ENCODE data around the gene SIGLEC1. TPM values are rescaled to one million over a fixed set of nuclear protein-coding genes. Genes with fewer than 3 reads are reported as not detected.

Gene SIGLEC1
- total and polyA plus RNA-seq, 2 donors (not counting 3 experiments of a cell fraction or from before 2014, with no cell fraction given): not detected

- POLR2A ChIA-PET: no interaction called here
- H3K9me3 ChIP-seq (replicated peaks; ENCODE audit: control insufficient read depth, insufficient read depth, low read length): no peaks in the 10 kb centered on the region
- no peak overlapping the region for H3K4me2 ChIP-seq (ENCODE audit: insufficient read depth, low read length)
- H3K27me3 ChIP-seq (ENCODE audit: control insufficient read depth in 2 of 2, insufficient read depth in 2 of 2, low read length in 2 of 2): peaks cover 8 to 10% of the 10 kb centered on the region in 2 experiments
- H3K36me3 ChIP-seq (ENCODE audit: control insufficient read depth in 2 of 2, extremely low read depth in 1 of 2, insufficient read depth in 2 of 2, low read length in 2 of 2): no peaks in the 10 kb centered on the region
- H3K9me1 ChIP-seq (replicated peaks; ENCODE audit: control insufficient read depth, extremely low read depth, insufficient read depth, low read length): no peaks in the 10 kb centered on the region
- H4K20me1 ChIP-seq (replicated peaks; ENCODE audit: control insufficient read depth, extremely low read depth, insufficient read depth, low read length): no peaks in the 10 kb centered on the region
- no peak overlapping the region for H2AFZ ChIP-seq (ENCODE audit: low read depth, low read length)
- no peak overlapping the region for H3K4me3 ChIP-seq (replicated peaks in 1 of 3; ENCODE audit: insufficient read depth in 1 of 3, low read depth in 1 of 3, low read length in 3 of 3)
- dilution Hi-C loops (cut with MboI; ENCODE audit: extremely low pct_ligation_motif_present, low sequenced_read_pairs) (no loop called here), intact Hi-C loops (cut with micrococcal nuclease) (no loop called here)
- H3K9ac ChIP-seq (replicated peaks; ENCODE audit: extremely low read depth, insufficient read depth, low read length): no peak overlapping the region
- DNase-seq (ENCODE audit: low read depth, low spot score) (no peak), FAIRE-seq (peak; percentile 15)
- no TSS peak for BruUV-seq (replicated peaks)
- H3K79me2 ChIP-seq (ENCODE audit: control insufficient read depth, insufficient read depth, low read length): no peaks in the 10 kb centered on the region
- no peaks in the 10 kb centered on the region for H3K4me1 ChIP-seq (ENCODE audit: control insufficient read depth, extremely low read depth, insufficient read depth, low read length)
- CTCF ChIA-PET: interaction anchor here (1.1 to 7.2 kb wide), 2 partner anchors 14 to 19 kb away, joined by 3 to 40 read pairs; no protein-coding TSS in a partner anchor
- no peak for TF ChIP-seq EZH2 (IDR thresholded peaks at IDR 0.05; ENCODE audit: borderline replicate concordance, low read depth, low read length, severe bottlenecking)
- no peak for TF ChIP-seq FOS (IDR thresholded peaks at IDR 0.05; ENCODE audit: borderline replicate concordance, insufficient read depth, low read length)
- TF ChIP-seq, protein P1, sequence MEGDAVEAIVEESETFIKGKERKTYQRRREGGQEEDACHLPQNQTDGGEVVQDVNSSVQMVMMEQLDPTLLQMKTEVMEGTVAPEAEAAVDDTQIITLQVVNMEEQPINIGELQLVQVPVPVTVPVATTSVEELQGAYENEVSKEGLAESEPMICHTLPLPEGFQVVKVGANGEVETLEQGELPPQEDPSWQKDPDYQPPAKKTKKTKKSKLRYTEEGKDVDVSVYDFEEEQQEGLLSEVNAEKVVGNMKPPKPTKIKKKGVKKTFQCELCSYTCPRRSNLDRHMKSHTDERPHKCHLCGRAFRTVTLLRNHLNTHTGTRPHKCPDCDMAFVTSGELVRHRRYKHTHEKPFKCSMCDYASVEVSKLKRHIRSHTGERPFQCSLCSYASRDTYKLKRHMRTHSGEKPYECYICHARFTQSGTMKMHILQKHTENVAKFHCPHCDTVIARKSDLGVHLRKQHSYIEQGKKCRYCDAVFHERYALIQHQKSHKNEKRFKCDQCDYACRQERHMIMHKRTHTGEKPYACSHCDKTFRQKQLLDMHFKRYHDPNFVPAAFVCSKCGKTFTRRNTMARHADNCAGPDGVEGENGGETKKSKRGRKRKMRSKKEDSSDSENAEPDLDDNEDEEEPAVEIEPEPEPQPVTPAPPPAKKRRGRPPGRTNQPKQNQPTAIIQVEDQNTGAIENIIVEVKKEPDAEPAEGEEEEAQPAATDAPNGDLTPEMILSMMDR (IDR thresholded peaks at IDR 0.05; ENCODE audit: extremely low read depth in 1 of 2, insufficient read depth in 1 of 2, low read depth in 1 of 2, low read length in 2 of 2): no peak
- no peak for TF ChIP-seq JUN (IDR thresholded peaks at IDR 0.05; ENCODE audit: borderline replicate concordance, insufficient read depth, insufficient read length, low read depth)
- no peak for TF ChIP-seq MAX (IDR thresholded peaks at IDR 0.05; ENCODE audit: insufficient read depth, insufficient read length)
- TF ChIP-seq POLR2AphosphoS5 (IDR thresholded peaks at IDR 0.05; ENCODE audit: insufficient read depth, low read depth, low read length): no peak
- no peak for TF ChIP-seq GATA2 (IDR thresholded peaks at IDR 0.05; ENCODE audit: insufficient read depth, insufficient read length, low read depth, low read length)
- TF ChIP-seq POLR2A (IDR thresholded peaks at IDR 0.05; ENCODE audit: low read depth, low read length): no peak
- TF ChIP-seq MYC (IDR thresholded peaks at IDR 0.05; ENCODE audit: low read depth, low read length): no peak
- H3K27ac ChIP-seq (ENCODE audit: insufficient read depth, low read depth, low read length): no peak overlapping the region
Observed at GRCh38 chr20:3730803-3731672, 18.6 kb upstream of the SIGLEC1 start.
